Activated CD4-positive, alpha-beta T cell treated with anti-CD3 and anti-CD28 coated beads for 1 hour (primary cell): Measurements from ENCODE around the gene MXD4.

Experiments
- DNase-seq: peaks from one replicate; pipeline ENCODE4 v3.0.0-alpha.2; 2020

The MXD4 gene

DNA sequence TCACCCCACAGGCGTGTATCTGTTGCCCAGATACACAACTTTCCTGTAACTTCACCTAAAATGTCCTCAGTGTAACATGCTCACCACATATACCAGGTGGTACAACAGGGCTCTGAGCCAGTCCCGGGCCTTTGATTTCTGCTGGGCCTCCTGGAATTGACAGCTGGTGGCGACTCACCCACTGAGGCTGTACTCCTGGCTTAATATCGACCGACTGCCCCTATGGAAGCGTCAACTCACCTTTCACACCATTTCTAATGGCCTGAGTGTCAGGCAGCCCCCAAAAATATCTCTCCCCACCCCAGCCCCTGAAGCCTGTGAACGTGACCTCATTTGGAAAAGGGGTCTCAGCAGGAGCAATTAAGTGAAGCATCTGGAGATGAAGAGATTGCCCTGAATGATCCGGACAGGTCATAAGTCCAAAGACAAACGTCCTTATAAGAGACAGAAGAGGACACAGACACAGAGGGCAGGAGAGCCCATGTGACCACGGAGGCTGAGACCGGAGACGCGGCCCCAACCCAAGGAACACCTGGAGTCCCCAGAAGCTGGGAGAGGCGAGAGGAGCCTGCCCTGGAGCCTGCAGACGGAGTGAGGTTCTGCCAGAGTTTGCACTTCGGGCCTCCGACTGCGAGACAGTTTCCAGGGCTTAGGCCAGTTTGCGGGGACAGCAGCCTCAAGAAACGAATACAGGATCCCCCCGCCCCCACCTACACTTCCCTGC, 12.6 kb upstream of the MXD4 start:
- DNase-seq, result no peak

- no peak for DNase-seq
Observed at GRCh38 chr4:2273657-2274319, 11.9 kb upstream of the MXD4 start.

DNA sequence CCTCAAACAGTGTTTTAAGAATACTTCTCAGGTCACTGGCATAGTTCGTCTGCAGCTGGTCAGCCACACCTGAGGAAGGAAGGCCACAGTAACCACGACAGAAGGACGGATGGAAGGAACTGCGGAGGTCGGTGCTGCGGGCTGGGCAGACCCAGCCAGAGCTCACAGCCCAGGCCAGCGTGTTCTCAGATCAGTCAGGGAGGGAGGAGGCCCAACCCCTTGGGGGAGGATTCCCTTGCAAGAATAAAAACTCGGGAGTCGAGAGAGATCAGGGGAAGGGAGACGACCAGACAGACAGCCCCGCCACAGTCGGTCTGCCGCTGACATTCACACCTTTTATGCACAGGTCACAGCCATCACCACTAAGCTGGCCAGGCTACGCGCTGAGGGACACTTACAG, 11.3 kb upstream of the MXD4 start:
- no peak for DNase-seq

DNA sequence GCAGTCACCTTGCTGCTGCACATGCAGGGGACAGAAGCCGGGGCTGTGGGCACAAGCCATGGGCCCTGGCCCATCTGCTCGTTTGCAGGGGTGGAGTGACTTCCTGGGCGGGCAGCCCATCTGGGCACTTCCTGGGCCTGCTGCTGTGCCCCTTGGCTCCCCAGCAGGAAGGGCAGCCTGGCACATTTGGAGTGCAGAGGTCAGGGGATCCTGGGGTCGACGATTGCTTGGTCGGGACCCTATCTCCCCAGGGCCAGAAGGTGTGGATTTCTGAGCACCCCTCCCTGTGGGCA, 10.9 kb upstream of the MXD4 start:
- DNase-seq, result no peak

DNA sequence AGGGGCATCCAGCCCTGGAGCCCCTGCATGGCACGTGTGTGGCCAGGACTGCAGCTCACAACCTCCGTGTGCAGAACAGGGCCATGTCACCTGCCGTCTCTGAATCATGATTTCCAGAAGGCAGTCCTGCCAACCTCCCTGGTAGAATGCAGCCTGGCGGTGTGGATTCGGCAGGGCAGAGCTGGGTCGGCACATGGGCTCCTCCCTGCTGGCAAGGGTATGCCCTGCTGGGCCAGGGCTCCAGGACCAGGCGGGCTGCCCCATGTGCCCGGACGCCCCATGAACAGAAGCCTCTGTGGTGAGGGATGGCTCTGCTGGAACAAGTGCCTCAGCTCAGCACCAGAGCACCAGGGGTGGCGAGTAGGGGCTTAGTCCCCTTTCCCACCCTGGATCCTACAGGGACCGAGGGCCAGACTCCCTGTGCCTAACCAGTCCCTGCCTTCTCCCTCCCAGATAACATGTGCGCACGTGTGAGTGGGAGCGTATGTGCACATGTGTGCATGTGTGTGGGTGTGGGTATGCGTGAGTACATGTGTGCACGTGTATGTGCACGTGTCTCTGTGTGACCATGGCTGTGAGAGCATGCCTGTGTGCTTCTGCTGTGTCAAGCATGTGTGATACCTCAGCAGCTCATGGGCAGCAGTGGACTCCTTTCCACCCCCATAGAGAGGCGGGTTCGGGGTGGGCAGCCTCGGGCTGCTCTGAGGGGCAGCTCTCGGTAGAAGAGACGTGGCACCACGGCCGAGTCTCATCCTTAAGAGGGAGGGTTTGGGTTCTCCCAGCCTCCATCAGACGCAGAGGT, 10.3 kb upstream of the MXD4 start:
- DNase-seq, result no peak

DNA sequence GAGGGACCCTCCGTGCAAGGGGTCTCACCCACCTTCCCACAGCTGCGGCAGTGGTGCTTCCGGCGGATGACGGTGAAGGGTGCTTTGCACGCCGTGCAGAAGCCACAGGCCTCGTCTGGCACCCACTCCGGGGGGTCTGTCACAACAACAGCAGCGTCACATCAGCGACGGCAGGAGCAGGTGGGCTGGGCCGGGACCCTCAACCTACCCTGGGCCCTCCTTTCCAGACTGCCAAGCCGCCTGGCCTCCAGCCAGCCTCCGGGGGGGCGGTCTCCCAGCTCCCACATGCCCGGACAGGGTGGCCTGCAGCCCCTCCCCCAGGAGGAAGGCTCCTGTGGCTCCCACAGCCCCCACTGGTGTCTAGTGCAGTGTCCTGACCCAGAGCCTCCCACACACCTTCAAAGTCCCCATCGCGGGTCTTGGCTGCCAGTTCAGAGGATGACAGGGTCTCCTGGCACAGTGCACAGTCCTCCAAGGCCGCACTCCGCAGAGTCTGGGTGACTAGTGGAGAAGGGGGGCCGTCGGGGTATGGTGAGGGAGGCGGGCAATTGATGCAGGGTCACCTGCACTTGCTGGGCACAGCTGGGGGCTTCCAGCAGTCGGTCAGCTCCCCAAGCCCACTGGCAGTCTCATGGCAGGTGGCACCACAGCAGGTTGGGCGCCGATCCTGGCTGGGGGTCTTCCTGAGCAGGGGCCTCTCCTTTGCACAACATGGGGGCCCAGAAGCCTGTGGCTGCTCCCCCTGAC, 9.5 kb upstream of the MXD4 start:
- no peak for DNase-seq

DNA sequence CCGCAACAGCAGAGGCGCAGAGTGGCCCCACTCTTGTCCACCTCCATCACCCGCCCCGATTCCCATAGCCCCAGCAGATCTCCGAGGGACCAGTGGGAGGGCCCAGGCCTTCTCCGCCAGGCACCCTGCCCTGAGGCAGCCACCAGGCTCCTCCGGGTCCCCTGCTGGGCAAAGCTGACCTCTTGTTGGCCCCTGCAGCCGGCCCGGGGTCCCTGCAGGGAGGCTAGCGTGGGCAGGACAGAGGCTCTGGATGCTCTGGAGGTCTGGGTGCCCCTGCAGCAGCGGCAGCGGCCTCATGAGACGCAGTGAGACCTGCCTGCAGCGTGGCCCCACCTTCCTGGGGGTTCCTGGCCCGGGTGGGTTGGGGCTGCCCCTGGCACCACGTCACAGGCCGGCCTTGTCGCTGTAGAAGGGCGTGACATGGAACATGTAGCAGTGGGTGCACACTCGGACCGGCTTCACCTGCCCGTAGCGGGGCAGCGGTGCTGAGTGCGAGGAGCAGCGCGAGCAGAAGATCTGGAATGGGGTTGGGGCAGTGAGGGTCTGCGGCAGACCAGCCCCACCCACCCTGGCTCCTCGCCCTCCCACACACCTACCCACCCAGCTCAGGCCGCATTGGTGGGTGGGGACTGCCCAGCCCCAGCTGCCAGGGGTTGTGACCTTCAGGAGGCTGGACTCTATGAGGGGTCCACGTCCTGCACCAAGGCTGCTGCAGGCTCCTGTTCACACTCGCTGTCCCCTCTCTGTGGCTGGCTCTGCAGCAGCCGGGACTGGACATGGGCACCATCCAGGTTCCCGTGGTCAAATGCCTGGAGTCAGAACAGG, 8.6 kb upstream of the MXD4 start:
- DNase-seq, result no peak

- no peak for DNase-seq
Observed at GRCh38 chr4:2269618-2270163, 7.8 kb upstream of the MXD4 start.

DNA sequence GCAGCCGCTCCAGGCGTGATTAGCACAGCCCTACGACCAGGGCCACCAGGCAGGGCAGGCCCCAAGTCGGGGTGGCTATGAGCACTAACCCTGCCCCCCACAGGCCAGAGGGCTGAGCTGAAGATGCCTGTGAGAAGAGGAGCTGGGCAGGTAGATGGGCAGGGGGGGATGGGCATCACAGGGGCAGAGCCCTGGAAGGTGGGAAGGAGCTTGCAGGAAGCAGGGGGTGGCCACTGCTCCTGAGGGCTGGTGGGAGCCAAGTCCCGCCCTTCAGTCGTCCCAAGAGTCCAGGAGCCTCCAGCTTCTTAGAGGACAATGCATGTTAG, 7.3 kb upstream of the MXD4 start:
- no peak for DNase-seq

- no peak for DNase-seq
Observed at GRCh38 chr4:2268357-2269205, 6.7 kb upstream of the MXD4 start.

- DNase-seq, result no peak
Observed at GRCh38 chr4:2267841-2268240, 5.9 kb upstream of the MXD4 start.

GRCh38 chr4:2267320-2267811, 5.5 kb upstream of the MXD4 start:
- DNase-seq, result no peak

- DNase-seq, result no peak
Observed at GRCh38 chr4:2266821-2267220, 4.9 kb upstream of the MXD4 start.

DNA sequence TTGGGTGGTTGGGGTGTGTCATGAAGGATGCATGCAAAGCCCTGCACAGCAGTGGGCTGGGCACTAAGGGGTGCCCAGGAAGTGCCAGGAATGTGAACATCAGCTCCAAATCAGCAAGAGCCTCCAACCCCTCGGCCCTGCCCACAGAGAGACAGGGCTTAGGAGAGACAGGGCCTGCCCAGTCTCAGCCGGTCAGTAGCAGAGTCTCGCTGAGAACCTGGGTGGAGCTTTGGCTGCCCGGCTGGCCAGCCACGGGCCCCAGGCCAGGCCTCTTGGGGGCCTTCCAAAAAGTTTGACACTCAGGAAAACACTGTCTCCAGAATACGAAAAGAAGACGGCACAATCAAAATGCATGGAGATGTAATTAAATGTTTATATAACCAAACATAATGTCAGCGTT, 4.3 kb upstream of the MXD4 start:
- DNase-seq, result no peak

GRCh38 chr4:2265113-2266110, 3.5 kb upstream of the MXD4 start:
- DNase-seq, result no peak

DNA sequence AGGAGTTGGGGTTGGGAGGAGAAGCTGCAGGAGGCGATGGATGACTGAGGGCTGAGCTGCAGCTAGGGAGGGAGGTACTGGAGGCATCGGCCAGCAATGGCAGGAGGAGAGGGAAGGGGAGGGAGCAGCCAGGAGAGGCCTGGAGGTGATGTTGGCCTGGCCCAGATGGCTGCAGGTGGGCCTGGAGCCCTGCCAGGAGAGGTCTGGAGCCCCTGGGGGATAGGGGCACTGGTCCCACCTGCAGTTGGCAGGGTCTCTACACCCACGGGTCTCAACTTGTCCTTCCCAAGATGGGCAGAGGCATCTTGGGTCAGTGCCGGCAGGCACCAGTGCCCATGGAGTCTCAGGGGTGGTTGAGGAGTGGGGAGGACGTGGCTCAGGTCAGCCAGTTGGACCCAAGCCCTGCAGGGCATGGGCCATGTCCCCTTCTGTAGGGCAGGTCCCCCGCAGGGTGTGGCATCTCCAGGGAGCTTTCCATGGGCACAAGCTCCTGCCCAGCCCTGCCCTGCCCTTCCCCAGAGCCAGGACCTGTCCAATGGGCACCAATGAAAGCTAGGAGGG, 2.7 kb upstream of the MXD4 start:
- no peak for DNase-seq

GRCh38 chr4:2263926-2264321, 2.0 kb upstream of the MXD4 start:
- DNase-seq, result no peak

DNA sequence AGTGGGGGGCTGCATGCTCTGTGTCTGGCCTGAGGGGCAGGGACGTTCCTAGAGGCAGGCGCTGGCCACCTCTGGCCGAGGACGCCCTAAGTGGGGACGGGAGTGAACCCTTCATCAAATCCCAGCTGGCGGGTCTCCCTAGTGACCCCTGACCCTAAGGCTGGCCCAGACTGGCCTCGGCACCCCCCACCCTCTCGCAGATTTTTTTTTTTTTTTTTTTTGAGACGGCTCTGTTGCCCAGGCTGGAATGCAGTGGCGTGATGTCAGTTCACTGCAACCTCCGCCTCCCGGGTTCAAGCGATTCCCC, 988 bp upstream of the MXD4 start:
- DNase-seq, result no peak

GRCh38 chr4:2262145-2262943, 435 bp upstream of the MXD4 start:
- peak; percentile 97 for DNase-seq
